HG03135 (cell line): ENCODE measurements around the gene FAM83F.
"Not testable (repeated sequence)": the region's sequence is repeated elsewhere in the genome, so short reads cannot be mapped to it uniquely, and the experiment has no call there.

ENCODE experiments used
- ATAC-seq: cut with Tn5 transposase; IDR thresholded peaks from one replicate; pipeline ENCODE4 v1.9.1; 2021; ENCODE audit warnings: mild to moderate bottlenecking, moderate library complexity; ENCODE audit not compliant: unreplicated experiment

The FAM83F gene

DNA sequence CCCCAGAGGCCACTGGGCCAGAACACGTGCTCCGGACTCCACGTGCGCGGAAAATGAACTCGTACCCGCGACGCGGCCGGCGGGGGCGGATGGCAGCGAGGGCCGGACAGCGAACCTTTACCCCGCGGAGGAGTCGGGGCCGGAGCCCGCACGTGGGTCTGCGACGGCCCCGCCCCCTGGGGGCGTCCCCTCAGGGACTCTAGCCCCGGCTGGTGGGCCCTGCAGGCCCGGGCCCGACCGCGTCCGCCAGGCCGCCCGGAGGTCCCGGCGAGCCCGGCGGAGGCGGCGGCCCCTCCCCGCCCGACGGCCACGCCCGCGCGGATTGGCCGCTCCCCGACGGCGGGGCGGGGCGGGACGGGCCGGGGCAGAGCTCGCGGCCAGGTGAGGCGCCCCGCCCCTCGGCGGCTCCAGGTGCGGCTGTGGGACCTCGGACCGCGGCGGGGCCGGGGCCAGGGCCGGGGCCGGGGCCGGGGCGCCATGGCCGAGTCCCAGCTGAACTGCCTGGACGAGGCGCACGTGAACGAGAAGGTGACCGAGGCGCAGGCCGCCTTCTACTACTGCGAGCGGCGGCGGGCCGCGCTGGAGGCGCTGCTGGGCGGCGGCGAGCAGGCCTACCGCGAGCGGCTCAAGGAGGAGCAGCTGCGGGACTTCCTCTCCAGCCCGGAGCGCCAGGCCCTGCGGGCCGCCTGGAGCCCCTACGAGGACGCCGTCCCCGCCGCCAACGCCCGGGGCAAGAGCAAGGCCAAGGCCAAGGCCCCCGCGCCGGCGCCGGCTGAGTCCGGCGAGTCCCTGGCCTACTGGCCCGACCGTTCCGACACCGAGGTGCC lies at the start of gene FAM83F:
TSS of gene FAM83F (plus strand) at position 389 of the 827 bp plus-strand sequence. CDS start at position 478, 89 bp downstream.
- no peak for ATAC-seq

DNA sequence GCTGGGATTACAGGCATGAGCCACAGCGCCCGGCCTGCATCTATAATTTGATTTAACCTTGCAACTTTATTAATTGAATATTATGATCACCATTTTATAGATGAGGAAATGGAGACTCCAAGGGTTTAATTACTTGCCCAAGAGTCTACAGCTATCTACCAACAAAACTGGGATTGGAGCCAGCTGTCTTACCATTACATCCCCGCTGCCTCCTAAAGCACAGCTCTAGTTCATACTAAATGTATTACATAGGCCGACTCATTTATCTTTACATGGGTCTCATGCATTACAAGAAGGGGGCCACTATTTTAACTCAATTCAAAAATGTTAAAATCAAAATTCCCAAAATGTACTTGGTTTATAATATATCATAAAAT lies 48.6 kb upstream of the FAM83F start:
- ATAC-seq, result no peak

DNA sequence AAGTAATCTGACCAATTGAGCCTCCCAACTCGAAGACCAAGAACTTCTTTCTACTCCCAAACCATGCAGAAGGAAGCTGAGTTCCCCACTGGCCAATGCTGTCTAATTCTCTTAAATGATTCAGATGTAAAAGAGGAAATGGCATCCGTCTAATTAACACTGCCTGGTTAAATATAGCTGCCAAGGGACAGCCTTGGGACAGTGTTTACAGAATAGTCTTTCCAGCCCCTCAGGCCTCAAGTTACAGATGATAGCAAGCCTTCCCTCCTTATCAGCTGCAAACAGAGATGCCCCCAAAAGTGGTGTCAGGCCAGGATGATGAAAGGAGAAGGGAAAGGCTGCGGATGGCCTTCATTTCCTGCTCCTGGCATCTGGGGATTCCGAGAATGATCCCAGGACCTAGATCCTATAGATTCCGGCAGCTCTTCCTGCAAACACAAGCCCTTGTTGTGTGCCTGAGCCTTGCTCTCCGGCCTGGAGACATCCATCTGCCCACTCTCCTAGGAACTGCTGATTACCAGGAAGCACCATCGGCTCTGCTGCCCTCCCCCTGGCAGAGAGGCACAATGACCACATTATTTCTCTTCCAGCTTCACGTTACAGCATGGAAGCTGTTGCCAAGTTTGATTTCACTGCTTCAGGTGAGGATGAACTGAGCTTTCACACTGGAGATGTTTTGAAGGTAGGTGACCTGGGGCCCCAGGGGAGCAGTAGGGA lies 48.1 kb upstream of the FAM83F start:
- no peak for ATAC-seq

GRCh38 chr22:39947220-39948216 lies 47.2 kb upstream of the FAM83F start:
- ATAC-seq, result no peak

GRCh38 chr22:39949964-39950737 lies 44.6 kb upstream of the FAM83F start:
- no peak for ATAC-seq

- ATAC-seq, result not testable (repeated sequence)
Measured at GRCh38 chr22:39951603-39952293, 43.0 kb upstream of the FAM83F start.

DNA sequence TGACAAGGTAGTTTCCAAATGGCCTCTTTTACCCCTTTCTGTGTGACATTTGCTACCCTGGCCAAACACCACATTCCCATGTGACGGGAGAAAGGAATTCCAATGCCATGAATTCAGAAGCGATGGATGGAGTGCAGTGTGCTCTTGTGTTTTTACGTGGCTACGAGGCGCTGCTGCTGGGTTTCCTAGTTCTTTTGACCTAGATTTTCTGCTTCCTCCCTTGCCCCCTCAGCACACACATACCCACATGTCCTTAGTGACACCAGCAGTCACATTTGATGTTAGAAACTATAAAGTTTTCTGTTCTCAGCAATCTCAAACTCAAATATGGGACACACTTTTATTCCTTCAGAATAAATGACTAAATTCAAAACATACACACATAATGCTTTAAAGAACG lies 42.4 kb upstream of the FAM83F start:
- ATAC-seq, result no peak

DNA sequence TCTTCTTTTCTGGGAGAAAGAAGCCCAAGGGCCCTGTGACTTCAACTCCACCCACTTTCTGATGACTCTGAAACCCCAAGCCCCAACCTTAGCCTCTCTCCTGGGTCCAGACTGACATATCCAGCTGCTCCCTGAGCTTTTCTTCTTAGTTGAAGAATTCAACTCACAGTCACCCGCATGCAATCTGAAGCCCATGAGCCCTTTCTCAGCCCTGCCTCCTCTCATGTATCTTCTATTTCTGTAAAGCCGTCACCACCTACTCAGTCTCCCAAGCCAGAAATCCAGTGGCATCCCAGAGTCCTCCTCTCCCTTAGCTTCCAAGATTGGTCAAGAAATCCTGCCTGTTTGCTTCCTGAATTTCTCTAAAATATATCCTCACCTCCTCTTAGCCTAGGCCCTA lies 41.7 kb upstream of the FAM83F start:
- no peak for ATAC-seq

- no peak for ATAC-seq
Measured at GRCh38 chr22:39954584-39955055, 40.1 kb upstream of the FAM83F start.

- no peak for ATAC-seq
Measured at GRCh38 chr22:39955675-39956074, 39.1 kb upstream of the FAM83F start.

DNA sequence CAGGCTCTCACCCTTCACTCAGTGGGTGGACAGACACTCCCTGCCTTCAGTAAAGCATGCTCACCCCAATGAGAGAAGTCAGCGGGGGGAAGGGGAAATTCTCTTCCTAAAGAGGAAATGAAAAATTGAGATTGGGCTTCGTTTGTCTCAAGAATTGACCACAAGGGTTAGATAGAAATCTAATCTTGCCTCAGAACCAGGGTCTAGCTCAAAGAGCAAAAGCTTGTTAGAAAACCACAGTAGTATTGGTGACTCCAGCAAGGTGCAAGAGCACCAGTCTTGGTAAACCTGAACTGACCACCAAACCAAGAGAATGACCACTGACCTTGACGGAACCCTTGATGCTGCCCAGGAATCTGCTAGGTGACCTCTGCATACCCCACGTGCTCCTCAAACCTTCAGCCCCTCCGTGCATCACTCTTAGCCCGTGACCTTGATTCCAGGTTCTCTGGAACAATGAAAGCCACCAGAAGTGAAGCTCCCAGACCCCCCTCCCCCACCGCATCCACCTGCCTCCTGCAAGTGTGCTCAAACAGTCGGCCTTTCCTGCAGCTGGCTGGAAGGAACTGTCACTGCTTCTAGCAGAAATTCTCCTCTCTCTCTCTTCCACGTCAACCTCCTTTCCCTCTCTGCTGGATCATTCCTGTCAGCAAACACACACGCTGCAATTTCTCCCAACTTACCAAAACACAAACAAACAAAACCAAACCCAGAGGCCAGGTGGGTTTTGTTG lies 37.7 kb upstream of the FAM83F start:
- no peak for ATAC-seq

- ATAC-seq, result no peak
Measured at GRCh38 chr22:39958009-39958711, 36.6 kb upstream of the FAM83F start.

GRCh38 chr22:39958949-39959639 lies 35.7 kb upstream of the FAM83F start:
- no peak for ATAC-seq

GRCh38 chr22:39959640-39960447 lies 34.9 kb upstream of the FAM83F start, which contains the start of gene TMA7B:
TMA7B (plus strand) TSS chr22:39960397; CDS start chr22:39964375, 3,978 bp downstream.
- no peak for ATAC-seq

- peak; percentile 75 for ATAC-seq
Measured at GRCh38 chr22:39960791-39961746, 33.7 kb upstream of the FAM83F start.

DNA sequence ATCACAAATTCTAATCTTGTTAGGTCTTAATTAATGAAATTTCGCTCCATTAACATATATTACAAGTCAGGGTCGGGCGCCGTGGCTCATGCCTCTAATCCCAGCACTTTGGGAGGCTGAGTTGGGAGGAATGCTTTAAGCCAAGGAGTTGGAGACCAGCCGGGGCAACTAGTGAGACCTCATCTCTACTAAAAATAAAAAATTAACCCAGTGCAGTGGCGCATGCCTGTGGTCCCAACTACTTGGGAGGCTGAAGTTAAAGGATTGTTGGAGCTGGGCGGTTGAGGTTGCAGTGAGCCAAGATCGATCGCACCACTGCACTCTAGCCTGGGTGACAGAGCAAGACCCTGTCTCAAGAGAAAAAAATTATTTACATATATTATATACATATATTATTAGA lies 32.7 kb upstream of the FAM83F start:
- no peak for ATAC-seq
